OCI-LY3 (cell line): ENCODE measurements around the gene SEMA3C.

Experiments
- EZH2phosphoT487 ChIP-seq: fragments of 200-600 bp; shearing (Covaris generic); IDR thresholded peaks from 2 replicates; pipeline ENCODE4 v1.6.1; 2018; ENCODE audit warnings: antibody characterized with exemption, mixed run types, low read depth
- TF ChIP-seq, protein P1 (sequence below): fragments of 200-600, 300-600 bp; sonication (generic); IDR thresholded peaks from 2 replicates; pipeline ENCODE4 v1.5.1; 2014; ENCODE audit warnings: antibody characterized with exemption, low read length, low read depth

DNA sequence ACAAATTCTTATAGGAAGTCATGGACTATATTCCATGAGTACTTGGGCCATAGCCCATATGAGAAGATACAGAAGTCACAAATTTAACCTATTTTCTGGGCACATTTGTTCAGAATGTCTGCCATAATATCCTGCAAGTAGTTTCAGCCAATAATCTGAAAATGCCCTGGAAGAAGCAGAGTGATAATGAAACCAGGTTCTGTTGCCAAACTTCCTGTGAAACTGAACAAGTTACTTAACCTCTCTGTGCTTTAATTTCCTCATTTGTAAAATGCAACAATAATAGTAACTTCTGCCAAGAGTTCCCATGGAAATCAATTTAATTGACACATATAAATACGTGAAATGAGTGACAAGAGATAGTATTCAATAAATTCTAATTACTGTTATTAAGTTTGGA is 88.8 kb downstream of the SEMA3C start:
- TF ChIP-seq, protein P1, sequence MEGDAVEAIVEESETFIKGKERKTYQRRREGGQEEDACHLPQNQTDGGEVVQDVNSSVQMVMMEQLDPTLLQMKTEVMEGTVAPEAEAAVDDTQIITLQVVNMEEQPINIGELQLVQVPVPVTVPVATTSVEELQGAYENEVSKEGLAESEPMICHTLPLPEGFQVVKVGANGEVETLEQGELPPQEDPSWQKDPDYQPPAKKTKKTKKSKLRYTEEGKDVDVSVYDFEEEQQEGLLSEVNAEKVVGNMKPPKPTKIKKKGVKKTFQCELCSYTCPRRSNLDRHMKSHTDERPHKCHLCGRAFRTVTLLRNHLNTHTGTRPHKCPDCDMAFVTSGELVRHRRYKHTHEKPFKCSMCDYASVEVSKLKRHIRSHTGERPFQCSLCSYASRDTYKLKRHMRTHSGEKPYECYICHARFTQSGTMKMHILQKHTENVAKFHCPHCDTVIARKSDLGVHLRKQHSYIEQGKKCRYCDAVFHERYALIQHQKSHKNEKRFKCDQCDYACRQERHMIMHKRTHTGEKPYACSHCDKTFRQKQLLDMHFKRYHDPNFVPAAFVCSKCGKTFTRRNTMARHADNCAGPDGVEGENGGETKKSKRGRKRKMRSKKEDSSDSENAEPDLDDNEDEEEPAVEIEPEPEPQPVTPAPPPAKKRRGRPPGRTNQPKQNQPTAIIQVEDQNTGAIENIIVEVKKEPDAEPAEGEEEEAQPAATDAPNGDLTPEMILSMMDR: no peak
- TF ChIP-seq EZH2phosphoT487: no peak
